IMR-90 (cell line): ENCODE data around the gene SH3RF3. TPM values are rescaled to one million over a fixed set of nuclear protein-coding genes. Genes with fewer than 3 reads are reported as not detected.

Experiments used
- ATAC-seq: fragments of 200-7000 bp; cut with Tn5 transposase; 2 replicates; pipeline ENCODE4 v1.9.1; 2020; ENCODE audit warnings: low read depth, mild to moderate bottlenecking, moderate library complexity
- BruUV-seq: library from RNA; stranded (reverse); fragments of 400-500 nt; replicated peaks from 2 replicates; lab custom pipeline; 2021; lab: Mats Ljungman, UMichigan
- CTCF ChIA-PET: fragments of 300-600 bp; formaldehyde crosslinking; extraction: SDS; loops from one replicate; lab custom pipeline; 2021; ENCODE audit warnings: antibody characterized with exemption; lab: Yijun Ruan, JAX
- POLR2A ChIA-PET: fragments of 300-600 bp; sonication (Branson Sonifier 250); formaldehyde crosslinking; loops from one replicate; lab custom pipeline; 2022; ENCODE audit warnings: antibody characterized with exemption; ENCODE audit not compliant: unreplicated experiment; lab: Charles Lee
- DNase-seq: peaks from one replicate; pipeline ENCODE4 v3.0.0; 2013
- H2AFZ ChIP-seq: replicated peaks from 2 replicates; pipeline ENCODE3; 2013; ENCODE audit warnings: low read length, mild to moderate bottlenecking; ENCODE audit not compliant: poor library complexity
- H2AK5ac ChIP-seq: 2 replicates; pipeline ENCODE4 v1.6.1; 2013; ENCODE audit warnings: low read depth, low read length, inconsistent platforms
- H2AK9ac ChIP-seq: replicated peaks from 2 replicates; pipeline ENCODE3; 2013; ENCODE audit warnings: mild to moderate bottlenecking, low read depth, low read length, moderate library complexity; ENCODE audit not compliant: poor library complexity
- H2BK120ac ChIP-seq: 2 replicates; pipeline ENCODE4 v1.6.1; 2013; ENCODE audit warnings: low read depth, low read length, inconsistent platforms
- H2BK15ac ChIP-seq: 3 replicates; pipeline ENCODE4 v1.6.1; 2013; ENCODE audit warnings: low read depth, low read length, inconsistent platforms
- H2BK20ac ChIP-seq: 2 replicates; pipeline ENCODE4 v1.6.1; 2013; ENCODE audit warnings: low read depth, mild to moderate bottlenecking, inconsistent platforms, low read length, moderate library complexity
- H2BK5ac ChIP-seq: 2 replicates; pipeline ENCODE4 v1.6.1; 2013; ENCODE audit warnings: mild to moderate bottlenecking, low read depth, low read length, inconsistent platforms; ENCODE audit not compliant: poor library complexity, severe bottlenecking
- H3K14ac ChIP-seq: replicated peaks from 2 replicates; pipeline ENCODE4 v1.6.1; 2013; ENCODE audit warnings: low read depth, low read length, inconsistent platforms
- H3K18ac ChIP-seq: 2 replicates; pipeline ENCODE4 v1.6.1; 2013; ENCODE audit warnings: low read depth, low read length, control low read depth
- H3K23ac ChIP-seq: 2 replicates; pipeline ENCODE4 v1.6.1; 2013; ENCODE audit warnings: low read depth, low read length, inconsistent platforms
- H3K27ac ChIP-seq: 2 replicates; pipeline ENCODE4 v1.5.1; 2013; ENCODE audit warnings: mild to moderate bottlenecking, control low read depth, low read length; ENCODE audit not compliant: insufficient read depth
- H3K27me3 ChIP-seq: 2 replicates; pipeline ENCODE4 v1.6.1; 2013; ENCODE audit warnings: low read length; ENCODE audit not compliant: control insufficient read depth, insufficient read depth
- H3K36me3 ChIP-seq: 2 replicates; pipeline ENCODE4 v1.6.1; 2013; ENCODE audit warnings: low read length, mixed read lengths; ENCODE audit not compliant: control insufficient read depth, insufficient read depth
- H3K4ac ChIP-seq: 2 replicates; pipeline ENCODE4 v1.6.1; 2013; ENCODE audit warnings: low read depth, low read length, inconsistent platforms
- H3K4me1 ChIP-seq: 2 replicates; pipeline ENCODE4 v1.6.1; 2013; ENCODE audit warnings: low read length, mixed read lengths; ENCODE audit not compliant: control insufficient read depth, insufficient read depth
- H3K4me2 ChIP-seq: 2 replicates; pipeline ENCODE4 v1.6.1; 2013; ENCODE audit warnings: low read depth, mild to moderate bottlenecking, control low read depth, low read length, moderate library complexity
- H3K4me3 ChIP-seq: 2 replicates; pipeline ENCODE4 v1.5.1; 2013; ENCODE audit warnings: low read depth, mild to moderate bottlenecking, control low read depth, low read length, moderate library complexity; ENCODE audit not compliant: insufficient read depth
- H3K56ac ChIP-seq: 2 replicates; pipeline ENCODE4 v1.6.1; 2013; ENCODE audit warnings: low read length, inconsistent platforms; ENCODE audit not compliant: insufficient read depth; ENCODE audit errors: extremely low read depth
- H3K79me1 ChIP-seq, 2 experiments: 2 replicates each; pipeline ENCODE4 v1.6.1; 2013; ENCODE audit warnings: low read length in 2 of 2, inconsistent platforms in 1 of 2, low read depth in 1 of 2
- H3K9ac ChIP-seq: 2 replicates; pipeline ENCODE4 v1.6.1; 2013; ENCODE audit warnings: low read depth, low read length, control low read depth
- H3K9me1 ChIP-seq: 2 replicates; pipeline ENCODE4 v1.6.1; 2013; ENCODE audit warnings: low read length, inconsistent platforms; ENCODE audit not compliant: insufficient read depth
- H3K9me3 ChIP-seq: 2 replicates; pipeline ENCODE4 v1.6.1; 2013; ENCODE audit warnings: low read length; ENCODE audit not compliant: control insufficient read depth, insufficient read depth
- H4K20me1 ChIP-seq: 2 replicates; pipeline ENCODE4 v1.6.1; 2013; ENCODE audit warnings: low read length, inconsistent platforms; ENCODE audit not compliant: insufficient read depth
- H4K5ac ChIP-seq: 2 replicates; pipeline ENCODE4 v1.6.1; 2013; ENCODE audit warnings: mild to moderate bottlenecking, low read depth, low read length, control low read depth
- H4K8ac ChIP-seq, 2 experiments: 2 replicates each; pipeline ENCODE4 v1.6.1; 2013; ENCODE audit warnings: low read depth in 2 of 2, low read length in 2 of 2, control low read depth in 1 of 2, inconsistent platforms in 1 of 2
- H4K91ac ChIP-seq: 2 replicates; pipeline ENCODE4 v1.6.1; 2013; ENCODE audit warnings: low read depth, low read length, inconsistent platforms; ENCODE audit not compliant: insufficient read depth
- BHLHE40 ChIP-seq: fragments of 150-350 bp; IDR thresholded peaks from 2 replicates; pipeline ENCODE4 v1.6.1; 2016; ENCODE audit warnings: mild to moderate bottlenecking, low read depth, low read length
- FOS ChIP-seq: fragments of 150-350 bp; IDR thresholded peaks from 2 replicates; pipeline ENCODE4 v1.6.1; 2016; ENCODE audit warnings: low read depth, low read length
- MAFK ChIP-seq: IDR thresholded peaks from 2 replicates; pipeline ENCODE4 v1.6.1; 2012; ENCODE audit warnings: low read depth, low read length, improper control_type of control experiment
- MAZ ChIP-seq: IDR thresholded peaks from 2 replicates; pipeline ENCODE4 v1.6.1; 2012; ENCODE audit warnings: low read depth, mild to moderate bottlenecking, low read length, improper control_type of control experiment, moderate library complexity, borderline replicate concordance
- MXI1 ChIP-seq: IDR thresholded peaks from 2 replicates; pipeline ENCODE4 v1.6.1; 2012; ENCODE audit warnings: low read depth, mild to moderate bottlenecking, low read length, moderate library complexity, borderline replicate concordance
- POLR2A ChIP-seq: IDR thresholded peaks from 2 replicates; pipeline ENCODE4 v1.6.1; 2012; ENCODE audit warnings: mild to moderate bottlenecking, low read depth, low read length
- RAD21 ChIP-seq: IDR thresholded peaks from 2 replicates; pipeline ENCODE4 v1.6.1; 2012; ENCODE audit warnings: low read length, improper control_type of control experiment
- RCOR1 ChIP-seq: IDR thresholded peaks from 2 replicates; pipeline ENCODE4 v1.6.1; 2012; ENCODE audit warnings: mild to moderate bottlenecking, low read length, improper control_type of control experiment; ENCODE audit not compliant: insufficient replicate concordance
- RFX5 ChIP-seq: IDR thresholded peaks from 2 replicates; pipeline ENCODE4 v1.8.0; 2012; ENCODE audit warnings: low read depth, mild to moderate bottlenecking, low read length, moderate library complexity
- SMC3 ChIP-seq: fragments of 150-350 bp; IDR thresholded peaks from 2 replicates; pipeline ENCODE4 v1.6.1; 2016; ENCODE audit warnings: low read depth, mild to moderate bottlenecking, antibody characterized with exemption, low read length, moderate library complexity
- WGBS, 2 experiments: methylation state at CpG; one replicate each; pipeline versions ENCODE4 v1.1.5 to v1.1.7; 2013; ENCODE audit warnings: missing lambda C conversion rate in 2 of 2; ENCODE audit not compliant: insufficient read length in 1 of 2; ENCODE audit errors: extremely low coverage in 2 of 2; 5-methylcytosine and 5-hydroxymethylcytosine counted together
- dilution Hi-C: fragments of 300-500 bp; cut with HindIII; formaldehyde crosslinking; loops from one replicate; pipeline ENCODE4 v1.14.3; 2018; ENCODE audit warnings: low sequenced_read_pairs; ENCODE audit not compliant: unreplicated experiment
- in situ Hi-C: fragments of 300-500 bp; cut with MboI; formaldehyde crosslinking; loops from 3 replicates; pipeline ENCODE4 v1.14.3; 2019; ENCODE audit warnings: low sequenced_read_pairs, inconsistent platforms, mixed read lengths
- intact Hi-C: fragments of 100-400 bp; cut with micrococcal nuclease; formaldehyde crosslinking; loops from 2 replicates; pipeline ENCODE4 v1.10.0; 2022
- polyA plus RNA-seq, 3 experiments: library from polyadenylated mRNA; depleted of rRNA; stranded (reverse); fragments of >200 nt; gene quantifications; 2 replicates each; pipeline ENCODE4 v1.2.3, GENCODE V29; 2012; ENCODE audit warnings: low replicate concordance in 1 of 3
- total RNA-seq: library from RNA; depleted of rRNA; stranded (reverse); fragments of >200 nt; gene quantifications from 2 replicates; pipeline ENCODE4 v1.2.3, GENCODE V29; 2012
- TF ChIP-seq, protein P1 (sequence below): fragments of 150-350 bp; IDR thresholded peaks from 2 replicates; pipeline ENCODE4 v1.6.1; 2016; ENCODE audit warnings: low read depth, mild to moderate bottlenecking, low read length, moderate library complexity, borderline replicate concordance
- TF ChIP-seq, protein P2 (sequence below): conservative IDR thresholded peaks from 2 replicates; pipeline ENCODE4 v1.5.1; 2012; ENCODE audit warnings: mild to moderate bottlenecking, low read depth, low read length, improper control_type of control experiment

SH3RF3 gene
- total and polyA plus RNA-seq, 2 of the 4 experiments (the other 2 are of a cell fraction), result 3.4 to 5.3 TPM

DNA sequence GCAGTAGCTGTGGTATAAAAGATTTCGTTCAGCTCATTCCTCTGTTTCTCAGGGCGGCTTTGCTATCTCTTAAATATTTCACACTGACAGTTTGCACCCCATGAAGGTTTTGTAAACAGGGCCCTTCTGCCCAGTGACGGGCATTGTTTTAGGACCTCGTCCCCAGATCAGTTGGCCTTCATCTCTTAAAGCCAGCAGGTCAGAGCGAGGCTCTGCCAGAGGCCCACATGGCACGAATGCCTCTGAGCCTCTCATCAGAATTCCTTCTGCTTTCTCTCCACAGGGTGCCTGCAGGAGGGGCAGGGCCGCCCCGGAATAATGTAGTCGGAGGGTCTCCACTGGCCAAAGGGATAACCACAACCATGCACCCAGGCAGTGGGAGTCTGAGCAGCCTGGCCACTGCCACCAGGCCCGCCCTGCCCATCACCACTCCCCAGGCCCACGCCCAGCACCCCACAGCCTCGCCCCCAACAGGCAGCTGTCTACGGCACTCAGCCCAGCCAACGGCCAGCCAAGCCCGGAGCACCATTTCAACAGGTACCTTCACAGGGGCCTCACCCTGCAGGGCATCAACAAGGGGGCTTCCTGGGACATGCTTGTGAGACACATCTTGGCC is 307.7 kb downstream of the SH3RF3 start:
- in situ Hi-C loops (no loop called here), dilution Hi-C loops (no loop called here), intact Hi-C loops (loop anchor here (5.0 kb wide), 1 partner anchor 114 kb away; no protein-coding TSS in a partner anchor)
- DNase-seq, result no peak
- Histone ChIP-seq H4K5ac (no peak overlapping the region), H3K79me1 (peaks cover 0 to 13% of the 10 kb centered on the region in 2 experiments; a peak in 2 of 4 replicates), H3K4me1 (peaks cover 15% of the 10 kb centered on the region), H2AFZ (no peak overlapping the region), H2BK15ac (no peak overlapping the region), H2BK20ac (no peak overlapping the region), H4K20me1 (peaks cover 16% of the 10 kb centered on the region), H3K36me3 (peaks cover 32% of the 10 kb centered on the region), H3K4me3 (no peak overlapping the region), H4K91ac (no peak overlapping the region), H3K4ac (no peak overlapping the region), H3K9me1 (peaks cover 28% of the 10 kb centered on the region), H3K23ac (no peak overlapping the region), H3K9me3 (peaks cover 2% of the 10 kb centered on the region; the same call in 1 of the 2 replicates), H3K27ac (no peak overlapping the region), H3K4me2 (no peak overlapping the region), H3K27me3 (no peaks in the 10 kb centered on the region), H3K9ac (no peak overlapping the region), H3K14ac (no peak overlapping the region), H2BK5ac (no peak overlapping the region), H3K56ac (no peak overlapping the region), H3K18ac (no peak overlapping the region), H2AK5ac (no peak overlapping the region), H4K8ac (no peak overlapping the region), H2BK120ac (no peak overlapping the region), H2AK9ac (no peak overlapping the region)
- BruUV-seq, result no TSS peak
- TF ChIP-seq FOS, result no peak
- TF ChIP-seq RCOR1, result no peak
- TF ChIP-seq BHLHE40, result no peak
- TF ChIP-seq, protein P1, sequence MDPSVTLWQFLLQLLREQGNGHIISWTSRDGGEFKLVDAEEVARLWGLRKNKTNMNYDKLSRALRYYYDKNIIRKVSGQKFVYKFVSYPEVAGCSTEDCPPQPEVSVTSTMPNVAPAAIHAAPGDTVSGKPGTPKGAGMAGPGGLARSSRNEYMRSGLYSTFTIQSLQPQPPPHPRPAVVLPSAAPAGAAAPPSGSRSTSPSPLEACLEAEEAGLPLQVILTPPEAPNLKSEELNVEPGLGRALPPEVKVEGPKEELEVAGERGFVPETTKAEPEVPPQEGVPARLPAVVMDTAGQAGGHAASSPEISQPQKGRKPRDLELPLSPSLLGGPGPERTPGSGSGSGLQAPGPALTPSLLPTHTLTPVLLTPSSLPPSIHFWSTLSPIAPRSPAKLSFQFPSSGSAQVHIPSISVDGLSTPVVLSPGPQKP, result no peak
- TF ChIP-seq MAZ, result no peak
- TF ChIP-seq SMC3, result no peak
- TF ChIP-seq RFX5, result no peak
- no peak for TF ChIP-seq RAD21
- TF ChIP-seq MAFK, result no peak
- TF ChIP-seq POLR2A, result no peak
- no peak for TF ChIP-seq MXI1
- TF ChIP-seq, protein P2, sequence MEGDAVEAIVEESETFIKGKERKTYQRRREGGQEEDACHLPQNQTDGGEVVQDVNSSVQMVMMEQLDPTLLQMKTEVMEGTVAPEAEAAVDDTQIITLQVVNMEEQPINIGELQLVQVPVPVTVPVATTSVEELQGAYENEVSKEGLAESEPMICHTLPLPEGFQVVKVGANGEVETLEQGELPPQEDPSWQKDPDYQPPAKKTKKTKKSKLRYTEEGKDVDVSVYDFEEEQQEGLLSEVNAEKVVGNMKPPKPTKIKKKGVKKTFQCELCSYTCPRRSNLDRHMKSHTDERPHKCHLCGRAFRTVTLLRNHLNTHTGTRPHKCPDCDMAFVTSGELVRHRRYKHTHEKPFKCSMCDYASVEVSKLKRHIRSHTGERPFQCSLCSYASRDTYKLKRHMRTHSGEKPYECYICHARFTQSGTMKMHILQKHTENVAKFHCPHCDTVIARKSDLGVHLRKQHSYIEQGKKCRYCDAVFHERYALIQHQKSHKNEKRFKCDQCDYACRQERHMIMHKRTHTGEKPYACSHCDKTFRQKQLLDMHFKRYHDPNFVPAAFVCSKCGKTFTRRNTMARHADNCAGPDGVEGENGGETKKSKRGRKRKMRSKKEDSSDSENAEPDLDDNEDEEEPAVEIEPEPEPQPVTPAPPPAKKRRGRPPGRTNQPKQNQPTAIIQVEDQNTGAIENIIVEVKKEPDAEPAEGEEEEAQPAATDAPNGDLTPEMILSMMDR, result no peak
- ChIA-PET POLR2A (no interaction called here), CTCF (no interaction called here)
- WGBS, 2 experiments, result 92% methylated on average over 2 of the region's 15 CpGs; no CpG with 5 or more reads in 1 of the 2 experiments
- ATAC-seq, result no peak
